ENCODE results near the gene OR5H15. TPM values are rescaled to one million over a fixed set of nuclear protein-coding genes. Genes with fewer than 3 reads are reported as not detected.
"Not testable (repeated sequence)": the region's sequence is repeated elsewhere in the genome, so short reads cannot be mapped to it uniquely, and the experiment has no call there.

The OR5H15 gene
- total and polyA plus RNA-seq, 10 of the 15 experiments (the other 5 are each of a cell fraction or from before 2014, with no cell fraction given): not detected

GRCh38 chr3:98188545-98188944 is 22.0 kb downstream of the OR5H15 start:
- H3K9ac ChIP-seq (ENCODE audit: control insufficient read depth, insufficient read depth, low read length): no peak overlapping the region
- no peak overlapping the region for H3K4me2 ChIP-seq (ENCODE audit: control insufficient read depth, insufficient read depth)
- peak; percentile 51; the same call in 1 of the 2 replicates for TF ChIP-seq SMARCA5 (IDR thresholded peaks at IDR 0.05)
- 0 out of 4 replicates have a peak, but pooled peaks of 1 of the 2 experiments have one; percentile 25 for TF ChIP-seq IKZF2 (IDR thresholded peaks at IDR 0.05)
- TF ChIP-seq CTCF (IDR thresholded peaks at IDR 0.05 in 2 of 3, conservative IDR thresholded peaks at IDR 0.05 in 1 of 3; ENCODE audit: control insufficient read depth in 2 of 3, extremely low read depth in 1 of 3, insufficient read depth in 1 of 3, low read depth in 3 of 3, low read length in 3 of 3): peak; percentile 55 to 68 (median 68)
- TF ChIP-seq SPI1 (IDR thresholded peaks at IDR 0.05; ENCODE audit: borderline replicate concordance, insufficient read depth, low read depth, low read length): peak; percentile 42; the same call in 1 of the 2 replicates
- TF ChIP-seq HDGF (IDR thresholded peaks at IDR 0.05): no peak
- peak; percentile 19; the same call in 1 of the 2 replicates for TF ChIP-seq RUNX3 (IDR thresholded peaks at IDR 0.05; ENCODE audit: low read length)
- TF ChIP-seq ZBTB4 (CRISPR knock-in tag; IDR thresholded peaks at IDR 0.05): no peak
- TF ChIP-seq RAD21 (IDR thresholded peaks at IDR 0.05; ENCODE audit: insufficient read depth, low read depth, low read length): peak; percentile 66
- peak; percentile 74; the same call in 1 of the 2 replicates for TF ChIP-seq SMC3 (IDR thresholded peaks at IDR 0.05; ENCODE audit: borderline replicate concordance, low read length)
- no peak overlapping the region for H3K4me3 ChIP-seq
- H2AFZ ChIP-seq (ENCODE audit: control insufficient read depth, low read depth, low read length): peak overlapping the region; percentile 74
- FAIRE-seq (peak; percentile 87), DNase-seq (ENCODE audit: low read depth, low spot score) (peak; percentile 53), ATAC-seq (peak; percentile 99)
- ChIA-PET POLR2A (no interaction called here), RAD21 (ENCODE audit: unreplicated experiment) (interaction anchor here (3.4 kb wide), 1 partner anchor 141 kb away, joined by 28 read pairs; no protein-coding TSS in a partner anchor), SMC1A (ENCODE audit: uncharacterized antibody, unreplicated experiment) (interaction anchor here (0.5 to 3.7 kb wide), 6 partner anchors 12 to 215 kb away, joined by 3 to 24 read pairs (median 4); no protein-coding TSS in a partner anchor), CTCF (interaction anchor here (0.6 to 6.6 kb wide), 14 partner anchors 12 to 625 kb away, joined by 3 to 64 read pairs (median 4); no protein-coding TSS in a partner anchor)
- H3K9me3 ChIP-seq (replicated peaks; ENCODE audit: control insufficient read depth, insufficient read depth, low read length): no peaks in the 10 kb centered on the region
- H3K27ac ChIP-seq (ENCODE audit: control insufficient read depth, insufficient read depth): no peak overlapping the region
- H3K79me2 ChIP-seq (ENCODE audit: control insufficient read depth, insufficient read depth, low read length): no peaks in the 10 kb centered on the region
- no peaks in the 10 kb centered on the region; a peak in 1 of 4 replicates for H3K27me3 ChIP-seq (replicated peaks in 1 of 2; ENCODE audit: control insufficient read depth in 2 of 2, insufficient read depth in 2 of 2, low read length in 1 of 2)
- 0% methylated on average over 3 of the region's 3 CpGs for WGBS (ENCODE audit: insufficient coverage, insufficient replicate concordance, low lambda C conversion rate, missing lambda C conversion rate)
- H4K20me1 ChIP-seq (ENCODE audit: control insufficient read depth, insufficient read depth): no peaks in the 10 kb centered on the region
- no TSS peak for BruUV-seq (replicated peaks)
- H3K36me3 ChIP-seq (ENCODE audit: control insufficient read depth in 2 of 2, insufficient read depth in 2 of 2, low read length in 1 of 2): no peaks in the 10 kb centered on the region
- no peaks in the 10 kb centered on the region for H3K4me1 ChIP-seq (ENCODE audit: control insufficient read depth, insufficient read depth, low read length)
- intact Hi-C loops (cut with micrococcal nuclease; ENCODE audit: unreplicated experiment): loop anchor here (1.0 to 2.0 kb wide), 2 partner anchors 46 to 141 kb away; no protein-coding TSS in a partner anchor
- in situ Hi-C loops (cut with MboI): loop anchor here (5.0 kb wide), 1 partner anchor 139 kb away; no protein-coding TSS in a partner anchor

GRCh38 chr3:98190911-98191310 is 24.4 kb downstream of the OR5H15 start:
- H3K79me2 ChIP-seq (ENCODE audit: control insufficient read depth, insufficient read depth, low read length); H3K27ac ChIP-seq (ENCODE audit: control insufficient read depth, insufficient read depth); ATAC-seq; H2AFZ ChIP-seq (ENCODE audit: control insufficient read depth, low read depth, low read length); in situ Hi-C loops (cut with MboI); FAIRE-seq; H3K4me1 ChIP-seq (ENCODE audit: control insufficient read depth, insufficient read depth, low read length); H3K9me3 ChIP-seq (replicated peaks; ENCODE audit: control insufficient read depth, insufficient read depth, low read length); POLR2A ChIA-PET; H4K20me1 ChIP-seq (ENCODE audit: control insufficient read depth, insufficient read depth); intact Hi-C loops (cut with micrococcal nuclease; ENCODE audit: unreplicated experiment); DNase-seq (ENCODE audit: low read depth, low spot score); H3K27me3 ChIP-seq (replicated peaks in 1 of 2; ENCODE audit: control insufficient read depth in 2 of 2, insufficient read depth in 2 of 2, low read length in 1 of 2); H3K4me3 ChIP-seq; H3K9ac ChIP-seq (ENCODE audit: control insufficient read depth, insufficient read depth, low read length); H3K4me2 ChIP-seq (ENCODE audit: control insufficient read depth, insufficient read depth); BruUV-seq (replicated peaks); H3K36me3 ChIP-seq (ENCODE audit: control insufficient read depth in 2 of 2, insufficient read depth in 2 of 2, low read length in 1 of 2); RAD21 ChIA-PET (ENCODE audit: unreplicated experiment): not testable (repeated sequence)
- ChIA-PET SMC1A (ENCODE audit: uncharacterized antibody, unreplicated experiment) (interaction anchor here (3.7 kb wide), 1 partner anchor 139 kb away, joined by 24 read pairs; no protein-coding TSS in a partner anchor), CTCF (interaction anchor here (1.5 kb wide), 1 partner anchor 153 kb away, joined by 4 read pairs; no protein-coding TSS in a partner anchor)
